GM12865 (cell line): Measurements from ENCODE around the gene GRID2.

Experiments
- DNase-seq: peaks from one replicate; pipeline ENCODE4 v3.0.0; 2010; ENCODE audit warnings: low read depth
- H3K4me3 ChIP-seq: 2 replicates; pipeline ENCODE4 v1.5.1; 2011; ENCODE audit warnings: mild to moderate bottlenecking, low read depth, low read length, control low read depth
- CTCF ChIP-seq: IDR thresholded peaks from 2 replicates; pipeline ENCODE4 v1.5.1; 2011; ENCODE audit warnings: low read length, control low read depth, low read depth, inconsistent platforms; ENCODE audit not compliant: insufficient read depth; ENCODE audit errors: missing control alignments

Gene GRID2

GRCh38 chr4:93469560-93469959, 1165.8 kb downstream of the GRID2 start:
- no peak for DNase-seq
- no peak for TF ChIP-seq CTCF
- no peak overlapping the region for H3K4me3 ChIP-seq

GRCh38 chr4:93475730-93476129, 1172.0 kb downstream of the GRID2 start:
- DNase-seq = no peak

GRCh38 chr4:93478805-93479204, 1175.0 kb downstream of the GRID2 start:
- no peak for TF ChIP-seq CTCF
- no peak for DNase-seq
- no peak overlapping the region for H3K4me3 ChIP-seq

More at GRCh38 chr4:93475730-93476129, 1172.0 kb downstream of the GRID2 start:
- TF ChIP-seq CTCF = no peak
- no peak overlapping the region for H3K4me3 ChIP-seq

GRCh38 chr4:93480452-93480851, 1176.7 kb downstream of the GRID2 start:
- H3K4me3 ChIP-seq = no peak overlapping the region
- no peak for TF ChIP-seq CTCF
- no peak for DNase-seq

GRCh38 chr4:93495346-93495745, 1191.6 kb downstream of the GRID2 start:
- no peak overlapping the region for H3K4me3 ChIP-seq
- TF ChIP-seq CTCF = no peak
- no peak for DNase-seq

GRCh38 chr4:93501244-93501643, 1197.5 kb downstream of the GRID2 start:
- H3K4me3 ChIP-seq = no peak overlapping the region
- TF ChIP-seq CTCF = no peak
- no peak for DNase-seq

- H3K4me3 ChIP-seq = no peak overlapping the region
These were observed 1198.2 kb downstream of the GRID2 start for GRCh38 chr4:93501946-93502345.

More at GRCh38 chr4:93501946-93502345, 1198.2 kb downstream of the GRID2 start:
- DNase-seq = no peak
- TF ChIP-seq CTCF = no peak
